Smooth muscle cell (in vitro differentiated cells): ENCODE measurements around the gene BCLAF1. TPM values are rescaled to one million over a fixed set of nuclear protein-coding genes. Genes with fewer than 3 reads are reported as not detected.

Source experiments
- DNase-seq: peaks from one replicate; lab custom pipeline; 2025; ENCODE audit not compliant: unreplicated experiment; lab: John Stamatoyannopoulos, UW
- H2AFZ ChIP-seq: fragments of 200-600 bp; sonication (generic); 2 replicates; pipeline ENCODE4 v1.6.0; 2016; ENCODE audit warnings: antibody characterized with exemption, low read depth, mild to moderate bottlenecking
- H3F3A ChIP-seq: fragments of 200-600 bp; sonication (generic); 2 replicates; pipeline ENCODE4 v1.6.0; 2017; ENCODE audit warnings: antibody characterized with exemption, low read depth
- H3K27ac ChIP-seq: fragments of 200-600 bp; sonication (generic); 2 replicates; pipeline ENCODE4 v1.5.1; 2016; ENCODE audit warnings: low read depth, mild to moderate bottlenecking
- H3K27me3 ChIP-seq: fragments of 200-600 bp; sonication (generic); 2 replicates; pipeline ENCODE4 v1.6.1; 2016; ENCODE audit warnings: low read depth, mild to moderate bottlenecking
- H3K36me3 ChIP-seq: fragments of 200-600 bp; sonication (generic); 2 replicates; pipeline ENCODE4 v1.5.1; 2016; ENCODE audit warnings: low read depth
- H3K4me1 ChIP-seq: fragments of 200-600 bp; sonication (generic); 2 replicates; pipeline ENCODE4 v1.5.1; 2016; ENCODE audit warnings: low read depth
- H3K4me2 ChIP-seq: fragments of 200-600 bp; sonication (generic); 2 replicates; pipeline ENCODE4 v1.6.0; 2016; ENCODE audit warnings: mild to moderate bottlenecking
- H3K4me3 ChIP-seq: fragments of 200-600 bp; sonication (generic); 2 replicates; pipeline ENCODE4 v1.5.1; 2016; ENCODE audit warnings: mild to moderate bottlenecking
- H3K79me2 ChIP-seq: fragments of 200-600 bp; sonication (generic); 2 replicates; pipeline ENCODE4 v1.6.0; 2016; ENCODE audit warnings: low read depth, mild to moderate bottlenecking
- H3K9ac ChIP-seq: fragments of 200-600 bp; sonication (generic); 2 replicates; pipeline ENCODE4 v1.6.0; 2016; ENCODE audit warnings: low read depth
- H3K9me3 ChIP-seq: fragments of 200-600 bp; sonication (generic); replicated peaks from 2 replicates; pipeline ENCODE4 v1.5.1; 2016; ENCODE audit warnings: low read depth
- H4K20me1 ChIP-seq: fragments of 200-600 bp; sonication (generic); 2 replicates; pipeline ENCODE4 v1.6.0; 2016; ENCODE audit warnings: low read depth
- CTCF ChIP-seq: fragments of 200-600 bp; sonication (generic); IDR thresholded peaks from 2 replicates; pipeline ENCODE4 v1.5.1; 2017; ENCODE audit warnings: borderline replicate concordance, mild to moderate bottlenecking, antibody characterized with exemption; ENCODE audit not compliant: insufficient read depth, poor library complexity, severe bottlenecking
- WGBS: methylation state at CpG from one replicate; pipeline ENCODE4 v1.1.7; 2016; ENCODE audit warnings: low lambda C conversion rate; 5-methylcytosine and 5-hydroxymethylcytosine counted together
- polyA plus RNA-seq: library from polyadenylated mRNA; unstranded; fragments of >200 nt; fragmentation: Nextera tagmentation; extraction: Ambion mirVana; gene quantifications from 2 replicates; pipeline ENCODE4 v1.2.1, GENCODE V29; 2016
- total RNA-seq: library from RNA; depleted of rRNA; stranded (reverse); fragments of >200 nt; gene quantifications from 2 replicates; pipeline ENCODE4 v1.2.3, GENCODE V29; 2014

The BCLAF1 gene
- total and polyA plus RNA-seq, 2 experiments from 2014 or later: 61.1 to 151 TPM

DNA sequence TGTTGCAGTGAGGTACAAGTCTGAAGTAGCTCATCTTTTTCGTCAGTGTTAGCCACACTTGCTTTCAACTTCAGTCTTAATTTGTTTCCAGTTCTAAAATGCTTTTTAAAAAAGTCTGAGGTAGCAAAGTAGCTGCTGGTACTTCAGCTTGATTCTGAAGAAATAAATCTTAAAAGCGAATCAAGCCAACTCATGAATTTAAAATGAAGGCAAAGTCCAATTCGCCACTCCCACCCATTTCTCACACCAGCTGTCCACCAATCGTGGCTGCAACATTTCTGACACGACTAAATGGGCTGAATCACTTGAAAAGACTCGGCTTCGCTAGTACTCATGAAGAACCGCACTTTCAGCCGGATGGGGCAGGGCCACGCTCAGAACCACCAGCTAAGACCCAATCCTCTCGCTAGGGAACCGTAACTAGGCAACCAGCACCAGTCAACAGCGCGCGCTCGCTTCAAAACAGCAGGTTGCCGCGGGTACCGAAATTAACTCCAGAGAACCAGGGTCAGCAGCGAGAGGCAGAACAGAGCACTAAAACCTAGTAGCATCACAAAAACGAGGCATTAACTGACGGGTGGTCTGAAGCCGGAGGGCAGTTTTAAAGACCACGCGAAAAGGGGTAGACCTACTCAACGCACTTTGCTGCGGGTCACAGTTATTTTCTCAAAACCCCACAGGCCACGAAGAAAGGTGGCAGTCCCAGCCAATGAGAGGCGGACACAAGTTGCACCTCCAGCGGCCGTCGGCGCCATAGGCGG is 900 bp downstream of the BCLAF1 start:
- WGBS: under 1% methylated on average over 34 of the region's 34 CpGs
- peak; percentile 66 for DNase-seq
- no peaks in the 10 kb centered on the region for H3K36me3 ChIP-seq
- H3K9ac ChIP-seq: peak overlapping the region; percentile 100
- H2AFZ ChIP-seq: no peak overlapping the region
- peak overlapping the region; percentile 84 for H3K4me3 ChIP-seq
- H3K4me1 ChIP-seq: peaks cover 26% of the 10 kb centered on the region
- H3K79me2 ChIP-seq: peaks cover 54% of the 10 kb centered on the region
- H3K4me2 ChIP-seq: peak overlapping the region; percentile 89
- peaks cover 54% of the 10 kb centered on the region for H4K20me1 ChIP-seq
- no peak for TF ChIP-seq CTCF
- H3K27me3 ChIP-seq: no peaks in the 10 kb centered on the region
- peak overlapping the region; percentile 100 for H3K27ac ChIP-seq
- H3K9me3 ChIP-seq: no peaks in the 10 kb centered on the region
- peaks cover 17% of the 10 kb centered on the region for H3F3A ChIP-seq

GRCh38 chr6:136284909-136285308 is 4.7 kb downstream of the BCLAF1 start:
- DNase-seq: no peak
- no peak for TF ChIP-seq CTCF
- H3K9ac ChIP-seq: peak overlapping the region; percentile 19
- no peak overlapping the region for H3K4me3 ChIP-seq
- WGBS: 11% methylated on average over 2 of the region's 2 CpGs
- peaks cover 17% of the 10 kb centered on the region for H3K4me1 ChIP-seq
- H3K27ac ChIP-seq: peak overlapping the region; percentile 62
- no peak overlapping the region for H2AFZ ChIP-seq
- peaks cover 8% of the 10 kb centered on the region for H3F3A ChIP-seq
- no peaks in the 10 kb centered on the region for H3K9me3 ChIP-seq
- H3K27me3 ChIP-seq: no peaks in the 10 kb centered on the region
- H3K79me2 ChIP-seq: peaks cover 92% of the 10 kb centered on the region
- no peaks in the 10 kb centered on the region for H3K36me3 ChIP-seq
- peaks cover 92% of the 10 kb centered on the region for H4K20me1 ChIP-seq
- H3K4me2 ChIP-seq: peak overlapping the region; percentile 70

- peaks cover 98% of the 10 kb centered on the region for H4K20me1 ChIP-seq
- no peak overlapping the region for H3K4me3 ChIP-seq
- peaks cover 8% of the 10 kb centered on the region for H3F3A ChIP-seq
- no peaks in the 10 kb centered on the region for H3K36me3 ChIP-seq
- no peak for DNase-seq
- H3K9me3 ChIP-seq: no peaks in the 10 kb centered on the region
- WGBS: 93% methylated on average over 4 of the region's 4 CpGs
- TF ChIP-seq CTCF: no peak
- H3K79me2 ChIP-seq: peaks cover 97% of the 10 kb centered on the region
- H2AFZ ChIP-seq: no peak overlapping the region
- no peak overlapping the region for H3K9ac ChIP-seq
- peaks cover 14% of the 10 kb centered on the region for H3K4me1 ChIP-seq
- H3K4me2 ChIP-seq: peak overlapping the region; percentile 11
- no peak overlapping the region for H3K27ac ChIP-seq
- H3K27me3 ChIP-seq: no peaks in the 10 kb centered on the region
These were observed 6.7 kb downstream of the BCLAF1 start for GRCh38 chr6:136282906-136283305.

DNA sequence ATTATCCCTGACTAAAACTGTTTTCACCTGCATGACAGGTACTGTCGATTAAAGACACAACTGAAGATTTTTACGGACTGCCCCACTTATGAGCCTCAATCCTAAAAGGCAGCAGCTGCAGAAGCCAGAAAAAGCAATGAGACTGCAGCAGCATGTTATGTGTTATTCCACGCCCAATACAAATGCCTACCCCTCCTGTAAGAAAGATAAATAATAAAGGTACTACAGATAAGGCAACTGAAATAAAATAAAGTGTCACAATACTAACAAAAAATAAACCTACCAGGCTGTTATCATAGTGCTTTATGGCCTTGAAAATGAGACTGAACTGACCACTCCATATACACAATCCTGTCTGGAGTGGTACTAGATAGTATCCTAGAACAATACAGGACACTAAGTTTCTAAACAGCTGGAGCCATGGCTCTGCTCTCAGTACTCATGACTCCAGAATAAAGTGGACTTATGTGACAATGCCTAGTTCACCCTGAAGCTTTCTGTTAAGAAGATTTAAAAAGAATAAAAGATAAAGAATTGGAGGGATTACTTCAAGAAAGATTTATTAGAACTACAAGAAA is 9.5 kb downstream of the BCLAF1 start:
- Histone ChIP-seq H3K9me3 (no peaks in the 10 kb centered on the region), H3K27me3 (no peaks in the 10 kb centered on the region), H3K9ac (no peak overlapping the region), H3K4me2 (no peak overlapping the region), H3K27ac (no peak overlapping the region), H3K4me1 (peaks cover 9% of the 10 kb centered on the region), H3K4me3 (no peak overlapping the region), H3K79me2 (peaks cover 85% of the 10 kb centered on the region), H2AFZ (no peak overlapping the region), H3K36me3 (peaks cover 8% of the 10 kb centered on the region), H3F3A (peaks cover 8% of the 10 kb centered on the region), H4K20me1 (peaks cover 92% of the 10 kb centered on the region)
- no peak for TF ChIP-seq CTCF
- WGBS: 93% methylated on average over 3 of the region's 3 CpGs
- DNase-seq: no peak
